Measurements from ENCODE around the gene ARHGAP23. TPM values are rescaled to one million over a fixed set of nuclear protein-coding genes. Genes with fewer than 3 reads are reported as not detected.
"Not testable (repeated sequence)": the region's sequence is repeated elsewhere in the genome, so short reads cannot be mapped to it uniquely, and the experiment has no call there.

ARHGAP23 gene
- total RNA-seq, 2 donors from 2014 or later = 87.1 to 89.2 TPM

- peaks cover 13 to 30% of the 10 kb centered on the region in 2 donors for H3K4me1 ChIP-seq (ENCODE audit: control insufficient read depth in 1 of 2, low read depth in 2 of 2)
These were observed 56.2 kb downstream of the ARHGAP23 start for GRCh38 chr17:38484242-38485145.

GRCh38 chr17:38485146-38485468 is 56.8 kb downstream of the ARHGAP23 start:
- Histone ChIP-seq H3K4me1 (ENCODE audit: control insufficient read depth in 1 of 2, low read depth in 2 of 2) (peaks cover 13 to 30% of the 10 kb centered on the region in 2 donors), H3K27me3 (replicated peaks; ENCODE audit: insufficient read depth) (no peaks in the 10 kb centered on the region), H3K27ac (peak overlapping the region; percentile 62 to 77), H3K9me3 (no peaks in the 10 kb centered on the region), H3K4me3 (no peak overlapping the region), H3K36me3 (peaks cover 11% of the 10 kb centered on the region)
- no peak for TF ChIP-seq CTCF (IDR thresholded peaks at IDR 0.05)
- DNase-seq (ENCODE audit: low spot score) = no peak
- ATAC-seq (ENCODE audit: insufficient number of reproducible peaks, low FRiP score, low read depth) = no peak

More at GRCh38 chr17:38484242-38485145, 56.2 kb downstream of the ARHGAP23 start:
- H3K27ac ChIP-seq = peak overlapping the region; percentile 62 to 77
- H3K36me3 ChIP-seq; H3K27me3 ChIP-seq (replicated peaks; ENCODE audit: insufficient read depth); DNase-seq (ENCODE audit: low spot score); H3K4me3 ChIP-seq; H3K9me3 ChIP-seq: not testable (repeated sequence)
- peak; percentile 88 for TF ChIP-seq CTCF (IDR thresholded peaks at IDR 0.05)
- peak; percentile 65 for ATAC-seq (ENCODE audit: insufficient number of reproducible peaks, low FRiP score, low read depth)

GRCh38 chr17:38485681-38486298 is 57.5 kb downstream of the ARHGAP23 start:
- ATAC-seq (ENCODE audit: insufficient number of reproducible peaks, low FRiP score, low read depth); DNase-seq (ENCODE audit: low spot score); H3K27me3 ChIP-seq (replicated peaks; ENCODE audit: insufficient read depth); H3K4me3 ChIP-seq; H3K9me3 ChIP-seq: not testable (repeated sequence)
- peaks cover 13 to 30% of the 10 kb centered on the region in 2 donors for H3K4me1 ChIP-seq (ENCODE audit: control insufficient read depth in 1 of 2, low read depth in 2 of 2)
- H3K27ac ChIP-seq = peak overlapping the region; percentile 62 to 77
- peaks cover 17% of the 10 kb centered on the region for H3K36me3 ChIP-seq

GRCh38 chr17:38489774-38490173 is 61.5 kb downstream of the ARHGAP23 start:
- H3K4me3 ChIP-seq; ATAC-seq (ENCODE audit: insufficient number of reproducible peaks, low FRiP score, low read depth); H3K27me3 ChIP-seq (replicated peaks; ENCODE audit: insufficient read depth); H3K9me3 ChIP-seq; DNase-seq (ENCODE audit: low spot score): not testable (repeated sequence)
- Histone ChIP-seq H3K27ac (peak overlapping the region in 1 of 2 donors; percentile 28), H3K36me3 (peaks cover 39% of the 10 kb centered on the region), H3K4me1 (ENCODE audit: control insufficient read depth in 1 of 2, low read depth in 2 of 2) (peaks cover 9 to 22% of the 10 kb centered on the region in 2 donors)

GRCh38 chr17:38491346-38492066 is 63.2 kb downstream of the ARHGAP23 start:
- not testable (repeated sequence) for ATAC-seq (ENCODE audit: insufficient number of reproducible peaks, low FRiP score, low read depth); DNase-seq (ENCODE audit: low spot score); H3K4me3 ChIP-seq; H3K4me1 ChIP-seq (ENCODE audit: control insufficient read depth in 1 of 2, low read depth in 2 of 2); H3K27me3 ChIP-seq (replicated peaks; ENCODE audit: insufficient read depth); H3K9me3 ChIP-seq
- peak overlapping the region in 1 of 2 donors; percentile 2 for H3K27ac ChIP-seq
- H3K36me3 ChIP-seq = peaks cover 49% of the 10 kb centered on the region

GRCh38 chr17:38492067-38493040 is 64.1 kb downstream of the ARHGAP23 start:
- not testable (repeated sequence) for H3K27me3 ChIP-seq (replicated peaks; ENCODE audit: insufficient read depth); H3K9me3 ChIP-seq; H3K4me1 ChIP-seq (ENCODE audit: control insufficient read depth in 1 of 2, low read depth in 2 of 2); ATAC-seq (ENCODE audit: insufficient number of reproducible peaks, low FRiP score, low read depth); H3K4me3 ChIP-seq
- peak overlapping the region in 1 of 2 donors; percentile 11 for H3K27ac ChIP-seq
- peak; percentile 71 for DNase-seq (ENCODE audit: low spot score)
- H3K36me3 ChIP-seq = peaks cover 54% of the 10 kb centered on the region
- peak; percentile 56 for TF ChIP-seq CTCF (IDR thresholded peaks at IDR 0.05)

- not testable (repeated sequence) for H3K9me3 ChIP-seq; H3K27ac ChIP-seq; H3K27me3 ChIP-seq (replicated peaks; ENCODE audit: insufficient read depth); DNase-seq (ENCODE audit: low spot score); ATAC-seq (ENCODE audit: insufficient number of reproducible peaks, low FRiP score, low read depth); H3K4me3 ChIP-seq; H3K4me1 ChIP-seq (ENCODE audit: control insufficient read depth in 1 of 2, low read depth in 2 of 2)
- peaks cover 72% of the 10 kb centered on the region for H3K36me3 ChIP-seq
These were observed 65.9 kb downstream of the ARHGAP23 start for GRCh38 chr17:38494152-38494551.

GRCh38 chr17:38497656-38498055 is 69.4 kb downstream of the ARHGAP23 start:
- not testable (repeated sequence) for H3K9me3 ChIP-seq; H3K27ac ChIP-seq; H3K27me3 ChIP-seq (replicated peaks; ENCODE audit: insufficient read depth); H3K4me3 ChIP-seq; ATAC-seq (ENCODE audit: insufficient number of reproducible peaks, low FRiP score, low read depth); DNase-seq (ENCODE audit: low spot score); H3K4me1 ChIP-seq (ENCODE audit: control insufficient read depth in 1 of 2, low read depth in 2 of 2)
- peaks cover 56% of the 10 kb centered on the region for H3K36me3 ChIP-seq
